Tibial artery (tissue), 4 donors: ENCODE measurements around the gene RAB3C.

Experiments
- DNase-seq, 2 donors: peaks; one replicate each; pipeline ENCODE4 v3.0.0-alpha.2; 2019
- H3K27ac ChIP-seq, 2 donors: fragments of 200-600 bp; sonication (generic) in 1 of 2; 1 replicate in 1 of 2; 2 replicates in 1 of 2; pipeline ENCODE4 v1.5.1; 2018 to 2019; ENCODE audit warnings: mild to moderate bottlenecking in 1 of 2
- H3K27me3 ChIP-seq, 2 donors: fragments of 200-600 bp; sonication (generic) in 1 of 2; one replicate each; pipeline versions ENCODE4 v1.5.1 to v1.6.0; 2016 to 2019
- H3K36me3 ChIP-seq, 3 donors: fragments of 200-600 bp; sonication (generic) in 2 of 3; one replicate each; pipeline ENCODE4 v1.5.1; 2016 to 2019; ENCODE audit warnings: mild to moderate bottlenecking in 2 of 3
- H3K4me1 ChIP-seq, 4 donors: fragments of 200-600 bp; sonication (generic) in 2 of 4; 1 replicate in 3 of 4; 2 replicates in 1 of 4; pipeline ENCODE4 v1.5.1; 2016 to 2019
- H3K4me3 ChIP-seq, 2 donors: fragments of 200-600 bp; sonication (generic) in 1 of 2; 1 replicate in 1 of 2; 2 replicates in 1 of 2; pipeline ENCODE4 v1.5.1; 2018 to 2019; ENCODE audit warnings: mild to moderate bottlenecking in 2 of 2
- H3K9me3 ChIP-seq, 3 donors: fragments of 200-600 bp; sonication (generic) in 1 of 3; one replicate each; pipeline ENCODE4 v1.5.1; 2016 to 2019
- CTCF ChIP-seq, 2 experiments: fragments of 200-600 bp in 1 of 2; fragments of 450-650 bp in 1 of 2; IDR thresholded peaks; one replicate each; pipeline ENCODE4 v1.5.1; 2017 to 2019; ENCODE audit warnings: antibody characterized with exemption in 2 of 2, mild to moderate bottlenecking in 1 of 2, moderate library complexity in 1 of 2
- intact Hi-C: fragments of 100-400 bp; cut with DNase I; formaldehyde crosslinking; loops from one replicate; pipeline ENCODE4 v1.15.0; 2023; ENCODE audit warnings: low total_unique reads

Gene RAB3C

GRCh38 chr5:58898006-58898405, 315.1 kb downstream of the RAB3C start:
- Histone ChIP-seq H3K36me3 (no peaks in the 10 kb centered on the region), H3K9me3 (no peaks in the 10 kb centered on the region), H3K27me3 (no peaks in the 10 kb centered on the region), H3K4me3 (no peak overlapping the region), H3K27ac (no peak overlapping the region), H3K4me1 (peaks cover 0 to 10% (median 0%) of the 10 kb centered on the region in 4 donors)
- intact Hi-C loops: loop anchor here (10.0 kb wide), 1 partner anchor 477 kb away; no protein-coding TSS in a partner anchor
- DNase-seq: no peak
- no peak for TF ChIP-seq CTCF (IDR thresholded peaks at IDR 0.05)

GRCh38 chr5:58898538-58898937, 315.7 kb downstream of the RAB3C start:
- no peaks in the 10 kb centered on the region for H3K36me3 ChIP-seq
- H3K9me3 ChIP-seq: no peaks in the 10 kb centered on the region
- no peak for TF ChIP-seq CTCF (IDR thresholded peaks at IDR 0.05)
- intact Hi-C loops: loop anchor here (10.0 kb wide), 1 partner anchor 476 kb away; no protein-coding TSS in a partner anchor
- H3K4me1 ChIP-seq: peaks cover 0 to 11% (median 0%) of the 10 kb centered on the region in 4 donors
- no peak overlapping the region for H3K27ac ChIP-seq
- H3K27me3 ChIP-seq: no peaks in the 10 kb centered on the region
- no peak for DNase-seq
- H3K4me3 ChIP-seq: no peak overlapping the region

GRCh38 chr5:58901271-58901670, 318.4 kb downstream of the RAB3C start:
- H3K27ac ChIP-seq: no peak overlapping the region
- no peak overlapping the region for H3K4me3 ChIP-seq
- H3K4me1 ChIP-seq: peaks cover 0 to 11% (median 0%) of the 10 kb centered on the region in 4 donors
- DNase-seq: no peak
- peaks cover 0 to 2% (median 0%) of the 10 kb centered on the region in 3 donors for H3K9me3 ChIP-seq
- H3K36me3 ChIP-seq: no peaks in the 10 kb centered on the region
- intact Hi-C loops: no loop called here
- H3K27me3 ChIP-seq: no peaks in the 10 kb centered on the region
- no peak for TF ChIP-seq CTCF (IDR thresholded peaks at IDR 0.05)

- Histone ChIP-seq H3K4me3 (no peak overlapping the region), H3K4me1 (peaks cover 0 to 11% (median 0%) of the 10 kb centered on the region in 4 donors), H3K27ac (peak overlapping the region in 1 of 2 donors; percentile 23), H3K9me3 (peaks cover 0 to 5% (median 0%) of the 10 kb centered on the region in 3 donors), H3K36me3 (no peaks in the 10 kb centered on the region), H3K27me3 (no peaks in the 10 kb centered on the region)
- DNase-seq: no peak
- TF ChIP-seq CTCF (IDR thresholded peaks at IDR 0.05): no peak
- intact Hi-C loops: no loop called here
Measured at GRCh38 chr5:58902305-58902704, 319.4 kb downstream of the RAB3C start.

GRCh38 chr5:58902765-58903164, 319.9 kb downstream of the RAB3C start:
- Histone ChIP-seq H3K4me1 (peaks cover 0 to 11% (median 0%) of the 10 kb centered on the region in 4 donors), H3K27ac (peak overlapping the region in 1 of 2 donors; percentile 23), H3K36me3 (no peaks in the 10 kb centered on the region), H3K27me3 (no peaks in the 10 kb centered on the region), H3K4me3 (no peak overlapping the region), H3K9me3 (peaks cover 0 to 5% (median 0%) of the 10 kb centered on the region in 3 donors)
- intact Hi-C loops: no loop called here
- no peak for DNase-seq
- peak in 1 of 2 experiments; percentile 18 for TF ChIP-seq CTCF (IDR thresholded peaks at IDR 0.05)

GRCh38 chr5:58904737-58905136, 321.9 kb downstream of the RAB3C start:
- Histone ChIP-seq H3K27ac (no peak overlapping the region), H3K36me3 (no peaks in the 10 kb centered on the region), H3K27me3 (no peaks in the 10 kb centered on the region), H3K4me3 (no peak overlapping the region), H3K4me1 (peaks cover 0 to 11% (median 0%) of the 10 kb centered on the region in 4 donors), H3K9me3 (peaks cover 0 to 5% (median 0%) of the 10 kb centered on the region in 3 donors)
- no peak for DNase-seq
- no peak for TF ChIP-seq CTCF (IDR thresholded peaks at IDR 0.05)
- intact Hi-C loops: no loop called here
